WTC11 (cell line): ENCODE measurements around the gene FOXP1.

Experiments used
- CREB1 ChIP-seq: sonication (generic); formaldehyde crosslinking; IDR thresholded peaks from 2 replicates; pipeline ENCODE4 v1.8.0; 2023; ENCODE audit warnings: mild to moderate bottlenecking, missing genetic modification reagents
- ESRRA ChIP-seq: sonication (generic); formaldehyde crosslinking; IDR thresholded peaks from 2 replicates; pipeline ENCODE4 v1.8.1; 2022; ENCODE audit warnings: mild to moderate bottlenecking, missing genetic modification reagents, borderline replicate concordance
- FOXK1 ChIP-seq: sonication (generic); formaldehyde crosslinking; IDR thresholded peaks from 2 replicates; pipeline ENCODE4 v1.8.0; 2022; ENCODE audit warnings: mild to moderate bottlenecking, moderate library complexity, missing genetic modification reagents
- GTF2I ChIP-seq: fragments of 250-450 bp; sonication (Bioruptor Pico); conservative IDR thresholded peaks from 2 replicates; pipeline ENCODE4 v1.4.0; 2021; ENCODE audit warnings: mild to moderate bottlenecking
- NR1H2 ChIP-seq: sonication (generic); formaldehyde crosslinking; IDR thresholded peaks from 2 replicates; pipeline ENCODE4 v1.9.0; 2021; ENCODE audit warnings: mild to moderate bottlenecking, moderate library complexity, missing genetic modification reagents
- NR3C1 ChIP-seq: sonication (generic); formaldehyde crosslinking; conservative IDR thresholded peaks from 2 replicates; pipeline ENCODE4 v1.8.1; 2023; ENCODE audit warnings: low read depth, mild to moderate bottlenecking, missing genetic modification reagents
- SP1 ChIP-seq: sonication (generic); formaldehyde crosslinking; conservative IDR thresholded peaks from 2 replicates; pipeline ENCODE4 v1.8.1; 2022; ENCODE audit warnings: missing genetic modification reagents
- ZNF138 ChIP-seq: sonication (generic); formaldehyde crosslinking; conservative IDR thresholded peaks from 2 replicates; pipeline ENCODE4 v1.8.1; 2022; ENCODE audit warnings: mild to moderate bottlenecking, moderate library complexity, missing genetic modification reagents
- ZNF671 ChIP-seq: fragments of 250-450 bp; sonication (Bioruptor Pico); IDR thresholded peaks from 2 replicates; pipeline ENCODE4 v1.8.0; 2021; ENCODE audit warnings: mild to moderate bottlenecking
- TF ChIP-seq, protein P1 (sequence below): sonication (generic); formaldehyde crosslinking; IDR thresholded peaks from 2 replicates; pipeline ENCODE4 v1.8.0; 2022; ENCODE audit warnings: mild to moderate bottlenecking, missing genetic modification reagents
- TF ChIP-seq, protein P2 (sequence below): fragments of 200-600 bp; IDR thresholded peaks from 2 replicates; pipeline ENCODE4 v1.8.0; 2022; ENCODE audit warnings: antibody characterized with exemption
- TF ChIP-seq, protein P3 (sequence below): sonication (generic); formaldehyde crosslinking; IDR thresholded peaks from 2 replicates; pipeline ENCODE4 v1.8.0; 2023; ENCODE audit warnings: missing genetic modification reagents
- TF ChIP-seq, protein P4 (sequence below): sonication (generic); formaldehyde crosslinking; IDR thresholded peaks from 2 replicates; pipeline ENCODE4 v1.8.1; 2023; ENCODE audit warnings: mild to moderate bottlenecking, missing genetic modification reagents, borderline replicate concordance
- TF ChIP-seq, protein P5 (sequence below): sonication (generic); formaldehyde crosslinking; IDR thresholded peaks from 2 replicates; pipeline ENCODE4 v1.8.0; 2023; ENCODE audit warnings: mild to moderate bottlenecking, missing genetic modification reagents

DNA sequence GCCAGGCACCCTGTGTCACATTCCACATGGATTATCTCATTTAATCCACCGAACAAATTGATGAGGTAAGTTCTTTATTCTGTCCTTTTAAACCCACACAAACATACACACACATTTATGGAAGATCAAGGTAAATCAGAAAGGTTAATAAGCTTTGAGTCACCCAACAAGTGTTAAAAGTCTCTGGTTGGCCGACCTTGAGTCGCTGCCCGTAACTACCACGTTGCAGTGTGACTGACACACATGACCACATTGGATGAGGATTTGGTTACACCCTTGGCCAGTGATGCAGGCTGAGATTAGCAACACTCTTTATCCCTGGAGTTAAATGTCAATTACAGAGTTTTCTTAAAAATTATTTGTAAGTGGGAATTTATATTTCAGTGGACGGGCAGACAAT is 19.2 kb downstream of the FOXP1 start:
- TF ChIP-seq NR3C1 (CRISPR knock-in tag) (no peak), NR1H2 (CRISPR knock-in tag) (no peak), FOXK1 (CRISPR knock-in tag) (no peak), GTF2I (CRISPR knock-in tag) (no peak), CREB1 (CRISPR knock-in tag) (no peak), SP1 (CRISPR knock-in tag) (no peak), ZNF138 (CRISPR knock-in tag) (no peak), ZNF671 (CRISPR knock-in tag) (no peak), ESRRA (no peak)
- TF ChIP-seq, protein P1, sequence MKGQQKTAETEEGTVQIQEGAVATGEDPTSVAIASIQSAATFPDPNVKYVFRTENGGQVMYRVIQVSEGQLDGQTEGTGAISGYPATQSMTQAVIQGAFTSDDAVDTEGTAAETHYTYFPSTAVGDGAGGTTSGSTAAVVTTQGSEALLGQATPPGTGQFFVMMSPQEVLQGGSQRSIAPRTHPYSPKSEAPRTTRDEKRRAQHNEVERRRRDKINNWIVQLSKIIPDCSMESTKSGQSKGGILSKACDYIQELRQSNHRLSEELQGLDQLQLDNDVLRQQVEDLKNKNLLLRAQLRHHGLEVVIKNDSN (CRISPR knock-in tag), result no peak
- TF ChIP-seq, protein P2, sequence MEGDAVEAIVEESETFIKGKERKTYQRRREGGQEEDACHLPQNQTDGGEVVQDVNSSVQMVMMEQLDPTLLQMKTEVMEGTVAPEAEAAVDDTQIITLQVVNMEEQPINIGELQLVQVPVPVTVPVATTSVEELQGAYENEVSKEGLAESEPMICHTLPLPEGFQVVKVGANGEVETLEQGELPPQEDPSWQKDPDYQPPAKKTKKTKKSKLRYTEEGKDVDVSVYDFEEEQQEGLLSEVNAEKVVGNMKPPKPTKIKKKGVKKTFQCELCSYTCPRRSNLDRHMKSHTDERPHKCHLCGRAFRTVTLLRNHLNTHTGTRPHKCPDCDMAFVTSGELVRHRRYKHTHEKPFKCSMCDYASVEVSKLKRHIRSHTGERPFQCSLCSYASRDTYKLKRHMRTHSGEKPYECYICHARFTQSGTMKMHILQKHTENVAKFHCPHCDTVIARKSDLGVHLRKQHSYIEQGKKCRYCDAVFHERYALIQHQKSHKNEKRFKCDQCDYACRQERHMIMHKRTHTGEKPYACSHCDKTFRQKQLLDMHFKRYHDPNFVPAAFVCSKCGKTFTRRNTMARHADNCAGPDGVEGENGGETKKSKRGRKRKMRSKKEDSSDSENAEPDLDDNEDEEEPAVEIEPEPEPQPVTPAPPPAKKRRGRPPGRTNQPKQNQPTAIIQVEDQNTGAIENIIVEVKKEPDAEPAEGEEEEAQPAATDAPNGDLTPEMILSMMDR, result no peak
- TF ChIP-seq, protein P3, sequence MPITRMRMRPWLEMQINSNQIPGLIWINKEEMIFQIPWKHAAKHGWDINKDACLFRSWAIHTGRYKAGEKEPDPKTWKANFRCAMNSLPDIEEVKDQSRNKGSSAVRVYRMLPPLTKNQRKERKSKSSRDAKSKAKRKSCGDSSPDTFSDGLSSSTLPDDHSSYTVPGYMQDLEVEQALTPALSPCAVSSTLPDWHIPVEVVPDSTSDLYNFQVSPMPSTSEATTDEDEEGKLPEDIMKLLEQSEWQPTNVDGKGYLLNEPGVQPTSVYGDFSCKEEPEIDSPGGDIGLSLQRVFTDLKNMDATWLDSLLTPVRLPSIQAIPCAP (CRISPR knock-in tag), result no peak
- TF ChIP-seq, protein P4, sequence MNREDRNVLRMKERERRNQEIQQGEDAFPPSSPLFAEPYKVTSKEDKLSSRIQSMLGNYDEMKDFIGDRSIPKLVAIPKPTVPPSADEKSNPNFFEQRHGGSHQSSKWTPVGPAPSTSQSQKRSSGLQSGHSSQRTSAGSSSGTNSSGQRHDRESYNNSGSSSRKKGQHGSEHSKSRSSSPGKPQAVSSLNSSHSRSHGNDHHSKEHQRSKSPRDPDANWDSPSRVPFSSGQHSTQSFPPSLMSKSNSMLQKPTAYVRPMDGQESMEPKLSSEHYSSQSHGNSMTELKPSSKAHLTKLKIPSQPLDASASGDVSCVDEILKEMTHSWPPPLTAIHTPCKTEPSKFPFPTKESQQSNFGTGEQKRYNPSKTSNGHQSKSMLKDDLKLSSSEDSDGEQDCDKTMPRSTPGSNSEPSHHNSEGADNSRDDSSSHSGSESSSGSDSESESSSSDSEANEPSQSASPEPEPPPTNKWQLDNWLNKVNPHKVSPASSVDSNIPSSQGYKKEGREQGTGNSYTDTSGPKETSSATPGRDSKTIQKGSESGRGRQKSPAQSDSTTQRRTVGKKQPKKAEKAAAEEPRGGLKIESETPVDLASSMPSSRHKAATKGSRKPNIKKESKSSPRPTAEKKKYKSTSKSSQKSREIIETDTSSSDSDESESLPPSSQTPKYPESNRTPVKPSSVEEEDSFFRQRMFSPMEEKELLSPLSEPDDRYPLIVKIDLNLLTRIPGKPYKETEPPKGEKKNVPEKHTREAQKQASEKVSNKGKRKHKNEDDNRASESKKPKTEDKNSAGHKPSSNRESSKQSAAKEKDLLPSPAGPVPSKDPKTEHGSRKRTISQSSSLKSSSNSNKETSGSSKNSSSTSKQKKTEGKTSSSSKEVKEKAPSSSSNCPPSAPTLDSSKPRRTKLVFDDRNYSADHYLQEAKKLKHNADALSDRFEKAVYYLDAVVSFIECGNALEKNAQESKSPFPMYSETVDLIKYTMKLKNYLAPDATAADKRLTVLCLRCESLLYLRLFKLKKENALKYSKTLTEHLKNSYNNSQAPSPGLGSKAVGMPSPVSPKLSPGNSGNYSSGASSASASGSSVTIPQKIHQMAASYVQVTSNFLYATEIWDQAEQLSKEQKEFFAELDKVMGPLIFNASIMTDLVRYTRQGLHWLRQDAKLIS, result no peak
- TF ChIP-seq, protein P5, sequence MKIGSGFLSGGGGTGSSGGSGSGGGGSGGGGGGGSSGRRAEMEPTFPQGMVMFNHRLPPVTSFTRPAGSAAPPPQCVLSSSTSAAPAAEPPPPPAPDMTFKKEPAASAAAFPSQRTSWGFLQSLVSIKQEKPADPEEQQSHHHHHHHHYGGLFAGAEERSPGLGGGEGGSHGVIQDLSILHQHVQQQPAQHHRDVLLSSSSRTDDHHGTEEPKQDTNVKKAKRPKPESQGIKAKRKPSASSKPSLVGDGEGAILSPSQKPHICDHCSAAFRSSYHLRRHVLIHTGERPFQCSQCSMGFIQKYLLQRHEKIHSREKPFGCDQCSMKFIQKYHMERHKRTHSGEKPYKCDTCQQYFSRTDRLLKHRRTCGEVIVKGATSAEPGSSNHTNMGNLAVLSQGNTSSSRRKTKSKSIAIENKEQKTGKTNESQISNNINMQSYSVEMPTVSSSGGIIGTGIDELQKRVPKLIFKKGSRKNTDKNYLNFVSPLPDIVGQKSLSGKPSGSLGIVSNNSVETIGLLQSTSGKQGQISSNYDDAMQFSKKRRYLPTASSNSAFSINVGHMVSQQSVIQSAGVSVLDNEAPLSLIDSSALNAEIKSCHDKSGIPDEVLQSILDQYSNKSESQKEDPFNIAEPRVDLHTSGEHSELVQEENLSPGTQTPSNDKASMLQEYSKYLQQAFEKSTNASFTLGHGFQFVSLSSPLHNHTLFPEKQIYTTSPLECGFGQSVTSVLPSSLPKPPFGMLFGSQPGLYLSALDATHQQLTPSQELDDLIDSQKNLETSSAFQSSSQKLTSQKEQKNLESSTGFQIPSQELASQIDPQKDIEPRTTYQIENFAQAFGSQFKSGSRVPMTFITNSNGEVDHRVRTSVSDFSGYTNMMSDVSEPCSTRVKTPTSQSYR (CRISPR knock-in tag), result no peak
